H9 (cell line): Measurements from ENCODE around the gene MYL3. TPM values are rescaled to one million over a fixed set of nuclear protein-coding genes. Genes with fewer than 3 reads are reported as not detected.
"Not testable (repeated sequence)": the region's sequence is repeated elsewhere in the genome, so short reads cannot be mapped to it uniquely, and the experiment has no call there.

Experiments used
- DNase-seq: peaks from one replicate; pipeline ENCODE4 v3.0.0-alpha.2; 2017
- H2AFZ ChIP-seq: one replicate; pipeline ENCODE4 v1.6.1; 2013; ENCODE audit warnings: mild to moderate bottlenecking, low read length, control low read depth, moderate library complexity
- H2AK5ac ChIP-seq: 2 replicates; pipeline ENCODE4 v1.6.1; 2013; ENCODE audit warnings: low read length, control low read depth, mixed read lengths; ENCODE audit not compliant: insufficient read length
- H2BK120ac ChIP-seq: one replicate; pipeline ENCODE4 v1.6.1; 2013; ENCODE audit warnings: low read depth, mild to moderate bottlenecking, low read length, control low read depth, inconsistent platforms; ENCODE audit not compliant: poor library complexity, severe bottlenecking
- H2BK12ac ChIP-seq: 2 replicates; pipeline ENCODE4 v1.6.1; 2013; ENCODE audit warnings: low read length, control low read depth, mixed read lengths, low read depth; ENCODE audit not compliant: insufficient read length
- H2BK15ac ChIP-seq: 2 replicates; pipeline ENCODE4 v1.6.1; 2013; ENCODE audit warnings: low read depth, low read length, control low read depth
- H2BK20ac ChIP-seq: one replicate; pipeline ENCODE4 v1.6.1; 2013; ENCODE audit warnings: low read depth, mild to moderate bottlenecking, low read length, control low read depth, inconsistent platforms; ENCODE audit not compliant: poor library complexity, severe bottlenecking
- H2BK5ac ChIP-seq: 2 replicates; pipeline ENCODE4 v1.6.1; 2013; ENCODE audit warnings: low read length, control low read depth, mixed read lengths; ENCODE audit not compliant: insufficient read length
- H3K14ac ChIP-seq: 2 replicates; pipeline ENCODE4 v1.6.1; 2013; ENCODE audit warnings: low read length, control low read depth; ENCODE audit not compliant: insufficient read depth
- H3K18ac ChIP-seq: 2 replicates; pipeline ENCODE4 v1.6.1; 2013; ENCODE audit warnings: low read depth, mild to moderate bottlenecking, mixed read lengths, low read length, control low read depth; ENCODE audit not compliant: insufficient read length
- H3K23ac ChIP-seq: 2 replicates; pipeline ENCODE4 v1.6.1; 2013; ENCODE audit warnings: low read length, control low read depth, mixed read lengths, low read depth; ENCODE audit not compliant: insufficient read length
- H3K23me2 ChIP-seq: 2 replicates; pipeline ENCODE4 v1.6.1; 2013; ENCODE audit warnings: low read depth, mild to moderate bottlenecking, mixed read lengths, low read length, control low read depth; ENCODE audit not compliant: insufficient read length, poor library complexity, severe bottlenecking
- H3K27ac ChIP-seq: 2 replicates; pipeline ENCODE4 v1.5.1; 2013; ENCODE audit warnings: low read length, control low read depth, mixed read lengths, low read depth; ENCODE audit not compliant: insufficient read length
- H3K27me3 ChIP-seq: 2 replicates; pipeline ENCODE4 v1.6.1; 2013; ENCODE audit warnings: low read length, control low read depth, inconsistent platforms; ENCODE audit not compliant: insufficient read depth
- H3K4ac ChIP-seq: 2 replicates; pipeline ENCODE4 v1.6.1; 2013; ENCODE audit warnings: low read depth, mild to moderate bottlenecking, control low read depth, inconsistent platforms, low read length, moderate library complexity
- H3K4me1 ChIP-seq: 2 replicates; pipeline ENCODE4 v1.6.1; 2013; ENCODE audit warnings: low read length, control low read depth, inconsistent platforms; ENCODE audit not compliant: insufficient read depth
- H3K4me2 ChIP-seq: 2 replicates; pipeline ENCODE4 v1.6.1; 2013; ENCODE audit warnings: low read length, control low read depth, mixed read lengths; ENCODE audit not compliant: insufficient read length, insufficient read depth
- H3K56ac ChIP-seq: 2 replicates; pipeline ENCODE4 v1.6.1; 2013; ENCODE audit warnings: low read depth, mild to moderate bottlenecking, mixed read lengths, low read length, control low read depth; ENCODE audit not compliant: insufficient read length
- H3K79me1 ChIP-seq: 2 replicates; pipeline ENCODE4 v1.6.1; 2013; ENCODE audit warnings: low read depth, mild to moderate bottlenecking, moderate library complexity, low read length, control low read depth, inconsistent platforms; ENCODE audit not compliant: insufficient read depth, poor library complexity, severe bottlenecking
- H3K79me2 ChIP-seq: 2 replicates; pipeline ENCODE4 v1.6.1; 2013; ENCODE audit warnings: low read length, control low read depth, inconsistent platforms; ENCODE audit not compliant: insufficient read depth
- H3K9ac ChIP-seq: 2 replicates; pipeline ENCODE4 v1.6.1; 2013; ENCODE audit warnings: low read length, control low read depth, mixed read lengths; ENCODE audit not compliant: insufficient read length; ENCODE audit errors: extremely low read depth
- H3K9me3 ChIP-seq: one replicate; pipeline ENCODE4 v1.6.1; 2013; ENCODE audit warnings: low read depth, low read length, inconsistent platforms; ENCODE audit not compliant: control insufficient read depth
- H3T11ph ChIP-seq: one replicate; pipeline ENCODE4 v1.6.1; 2013; ENCODE audit warnings: mild to moderate bottlenecking, low read length, control low read depth, inconsistent platforms
- H4K20me1 ChIP-seq: one replicate; pipeline ENCODE4 v1.6.1; 2013; ENCODE audit not compliant: control insufficient read depth, insufficient read length, insufficient read depth
- H4K5ac ChIP-seq: 2 replicates; pipeline ENCODE4 v1.6.1; 2013; ENCODE audit warnings: low read depth, mild to moderate bottlenecking, mixed read lengths, low read length, control low read depth; ENCODE audit not compliant: insufficient read length
- H4K8ac ChIP-seq: replicated peaks from 2 replicates; pipeline ENCODE4 v1.6.1; 2013; ENCODE audit warnings: low read length, control low read depth, mixed read lengths, low read depth; ENCODE audit not compliant: insufficient read length
- H4K91ac ChIP-seq: 2 replicates; pipeline ENCODE4 v1.6.1; 2013; ENCODE audit warnings: low read depth, mild to moderate bottlenecking, moderate library complexity, mixed read lengths, low read length, control low read depth; ENCODE audit not compliant: insufficient read length
- H3K27ac Mint-ChIP-seq, 3 experiments: 2 replicates in 2 of 3; 3 replicates in 1 of 3; pipeline ENCODE4 v1.8.0; 2020 to 2021; ENCODE audit warnings: mixed read lengths in 3 of 3, mild to moderate bottlenecking in 1 of 3, moderate library complexity in 1 of 3
- H3K27me3 Mint-ChIP-seq: 2 replicates; pipeline ENCODE4 v1.8.0; 2021; ENCODE audit warnings: low read depth, mild to moderate bottlenecking, moderate library complexity, mixed read lengths
- H3K36me3 Mint-ChIP-seq, 3 experiments: 2 replicates in 2 of 3; 3 replicates in 1 of 3; pipeline ENCODE4 v1.8.0; 2020 to 2021; ENCODE audit warnings: low read depth in 3 of 3, mixed read lengths in 3 of 3; ENCODE audit not compliant: insufficient read depth in 1 of 3
- H3K4me1 Mint-ChIP-seq, 2 experiments: 2 replicates each; pipeline ENCODE4 v1.8.0; 2020; ENCODE audit warnings: mixed read lengths in 2 of 2
- H3K4me3 Mint-ChIP-seq, 2 experiments: 2 replicates in 1 of 2; 3 replicates in 1 of 2; pipeline ENCODE4 v1.8.0; 2020 to 2021; ENCODE audit warnings: mild to moderate bottlenecking in 2 of 2, mixed read lengths in 2 of 2, moderate library complexity in 1 of 2
- H3K9me3 Mint-ChIP-seq, 2 experiments: 2 replicates in 1 of 2; 3 replicates in 1 of 2; pipeline ENCODE4 v1.8.0; 2020; ENCODE audit warnings: mild to moderate bottlenecking in 2 of 2, mixed read lengths in 2 of 2, moderate library complexity in 1 of 2
- WGBS: extraction: QIAGEN DNeasy Blood & Tissue Kit; methylation state at CpG from one replicate; pipeline ENCODE4 v1.1.7; 2013; ENCODE audit warnings: missing lambda C conversion rate, low lambda C conversion rate, mixed read lengths; ENCODE audit not compliant: insufficient read length; ENCODE audit errors: extremely low coverage; 5-methylcytosine and 5-hydroxymethylcytosine counted together
- total RNA-seq: library from RNA; stranded (reverse); gene quantifications from 2 replicates; pipeline ENCODE4 v1.2.1, GENCODE V29; 2021
- TF ChIP-seq, protein P1 (sequence below): fragments of 200-600 bp; sonication (generic); conservative IDR thresholded peaks from 3 replicates; pipeline ENCODE4 v1.8.0; 2021; ENCODE audit warnings: antibody characterized with exemption, mild to moderate bottlenecking

The MYL3 gene
- total RNA-seq, 1 experiment from 2014 or later = 0.24 TPM

DNA sequence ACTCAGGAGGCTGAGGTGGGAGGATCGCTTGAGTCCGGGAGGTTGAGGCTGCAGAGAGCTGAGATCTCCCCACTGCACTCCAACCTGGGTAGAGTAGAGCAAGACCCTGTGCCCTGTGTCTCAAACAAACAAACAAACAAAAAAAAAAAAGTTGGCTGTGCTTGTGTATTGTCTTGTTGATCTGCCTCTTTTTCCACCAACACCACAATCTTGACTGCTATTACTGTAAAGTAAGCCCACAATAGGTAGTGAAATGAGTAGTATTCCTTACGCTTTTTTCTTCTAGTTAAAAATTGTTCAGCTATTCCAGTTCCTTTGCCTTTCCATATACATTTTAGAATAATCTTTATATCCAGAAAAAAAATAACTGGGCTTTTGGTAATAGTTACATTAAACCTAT is 49.7 kb upstream of the MYL3 start:
- H3T11ph ChIP-seq = no peak overlapping the region
- H3K27me3 ChIP-seq = no peaks in the 10 kb centered on the region
- no peak overlapping the region for H2BK12ac ChIP-seq
- H2BK20ac ChIP-seq = no peak overlapping the region
- H4K5ac ChIP-seq = no peak overlapping the region
- no peak overlapping the region for H3K27ac ChIP-seq
- DNase-seq = no peak
- H3K4me3 Mint-ChIP-seq = no peak overlapping the region
- no peaks in the 10 kb centered on the region for H3K79me1 ChIP-seq
- H3K27me3 Mint-ChIP-seq = peaks cover 2% of the 10 kb centered on the region; the same call in 1 of the 2 replicates
- H3K9ac ChIP-seq = no peak overlapping the region
- no peak overlapping the region for H3K14ac ChIP-seq
- H4K8ac ChIP-seq = no peak overlapping the region
- no peak overlapping the region for H2AFZ ChIP-seq
- TF ChIP-seq, protein P1, sequence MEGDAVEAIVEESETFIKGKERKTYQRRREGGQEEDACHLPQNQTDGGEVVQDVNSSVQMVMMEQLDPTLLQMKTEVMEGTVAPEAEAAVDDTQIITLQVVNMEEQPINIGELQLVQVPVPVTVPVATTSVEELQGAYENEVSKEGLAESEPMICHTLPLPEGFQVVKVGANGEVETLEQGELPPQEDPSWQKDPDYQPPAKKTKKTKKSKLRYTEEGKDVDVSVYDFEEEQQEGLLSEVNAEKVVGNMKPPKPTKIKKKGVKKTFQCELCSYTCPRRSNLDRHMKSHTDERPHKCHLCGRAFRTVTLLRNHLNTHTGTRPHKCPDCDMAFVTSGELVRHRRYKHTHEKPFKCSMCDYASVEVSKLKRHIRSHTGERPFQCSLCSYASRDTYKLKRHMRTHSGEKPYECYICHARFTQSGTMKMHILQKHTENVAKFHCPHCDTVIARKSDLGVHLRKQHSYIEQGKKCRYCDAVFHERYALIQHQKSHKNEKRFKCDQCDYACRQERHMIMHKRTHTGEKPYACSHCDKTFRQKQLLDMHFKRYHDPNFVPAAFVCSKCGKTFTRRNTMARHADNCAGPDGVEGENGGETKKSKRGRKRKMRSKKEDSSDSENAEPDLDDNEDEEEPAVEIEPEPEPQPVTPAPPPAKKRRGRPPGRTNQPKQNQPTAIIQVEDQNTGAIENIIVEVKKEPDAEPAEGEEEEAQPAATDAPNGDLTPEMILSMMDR = no peak
- H2AK5ac ChIP-seq = no peak overlapping the region
- H3K79me2 ChIP-seq = no peaks in the 10 kb centered on the region
- no peak overlapping the region for H2BK5ac ChIP-seq
- peaks cover 12% of the 10 kb centered on the region in 3 experiments for H3K36me3 Mint-ChIP-seq
- H3K56ac ChIP-seq = no peak overlapping the region
- no peaks in the 10 kb centered on the region for H3K9me3 ChIP-seq
- H3K9me3 Mint-ChIP-seq = peaks cover 4 to 5% of the 10 kb centered on the region in 2 experiments; a peak in 4 of 5 replicates
- H4K20me1 ChIP-seq = no peaks in the 10 kb centered on the region
- H3K4ac ChIP-seq = no peak overlapping the region
- H3K4me2 ChIP-seq = no peak overlapping the region
- peaks cover 3 to 5% of the 10 kb centered on the region in 2 experiments; a peak in 3 of 4 replicates for H3K4me1 Mint-ChIP-seq
- no peaks in the 10 kb centered on the region for H3K23me2 ChIP-seq
- H2BK15ac ChIP-seq = no peak overlapping the region
- no peak overlapping the region for H4K91ac ChIP-seq
- no peak overlapping the region for H3K27ac Mint-ChIP-seq
- no CpG with 5 or more reads among the region's 3 CpGs for WGBS
- H3K18ac ChIP-seq = no peak overlapping the region
- H3K23ac ChIP-seq = no peak overlapping the region
- H2BK120ac ChIP-seq = no peak overlapping the region
- H3K4me1 ChIP-seq = no peaks in the 10 kb centered on the region

DNA sequence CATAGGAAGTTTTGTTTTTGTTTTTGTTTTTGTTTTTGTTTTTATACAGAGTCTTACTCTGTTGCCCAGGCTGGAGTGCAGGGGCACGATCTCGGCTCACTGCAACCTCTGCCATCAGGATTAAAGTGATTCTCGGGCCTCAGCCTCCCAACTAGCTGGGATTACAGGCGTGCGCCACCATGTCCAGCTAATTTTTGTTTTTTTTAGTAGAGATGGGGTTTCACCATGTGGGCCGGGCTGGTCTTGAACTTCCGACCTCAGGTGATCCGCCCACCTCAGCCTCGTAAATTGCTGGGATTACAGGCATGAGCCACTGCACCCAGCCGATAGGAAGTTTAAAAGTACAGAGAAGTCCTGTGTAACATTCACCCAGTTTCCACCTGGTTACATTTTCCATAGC is 47.7 kb upstream of the MYL3 start:
- H3K4me1 Mint-ChIP-seq, H3K9me3 Mint-ChIP-seq, H3K14ac ChIP-seq: not testable (repeated sequence)

More for the DNA sequence above, 47.7 kb upstream of the MYL3 start:
- H3K23ac ChIP-seq, H2BK12ac ChIP-seq, H2BK15ac ChIP-seq, H2BK20ac ChIP-seq, H4K5ac ChIP-seq, H2AK5ac ChIP-seq, H3K4me3 Mint-ChIP-seq, H3K9ac ChIP-seq, H2AFZ ChIP-seq, H3K27me3 ChIP-seq, H3K79me2 ChIP-seq, H3K18ac ChIP-seq, H3K27ac Mint-ChIP-seq, H3K27ac ChIP-seq, H3K4me2 ChIP-seq, H3K4ac ChIP-seq, H4K8ac ChIP-seq, H3K9me3 ChIP-seq, H3T11ph ChIP-seq, H3K23me2 ChIP-seq, H4K20me1 ChIP-seq, H3K4me1 ChIP-seq, H2BK120ac ChIP-seq, H2BK5ac ChIP-seq, DNase-seq, H3K79me1 ChIP-seq, H3K56ac ChIP-seq, H3K27me3 Mint-ChIP-seq, H4K91ac ChIP-seq, H3K36me3 Mint-ChIP-seq: not testable (repeated sequence)
- no CpG with 5 or more reads among the region's 10 CpGs for WGBS
